Tibial nerve (tissue), 4 donors: Measurements from ENCODE around the gene ZNF584. TPM values are rescaled to one million over a fixed set of nuclear protein-coding genes. Genes with fewer than 3 reads are reported as not detected.

Experiments
- DNase-seq, 2 donors: peaks; one replicate each; pipeline ENCODE4 v3.0.0-alpha.2; 2019; ENCODE audit warnings: low spot score in 2 of 2
- H3K27ac ChIP-seq, 4 donors: fragments of 200-600 bp; sonication (generic) in 3 of 4; one replicate each; pipeline ENCODE4 v1.5.1; 2017 to 2019; ENCODE audit warnings: mild to moderate bottlenecking in 1 of 4
- H3K27me3 ChIP-seq, 2 donors: fragments of 200-600 bp; sonication (generic) in 1 of 2; one replicate each; pipeline versions ENCODE4 v1.5.1 to v1.6.0; 2017 to 2019
- H3K36me3 ChIP-seq, 3 donors: fragments of 200-600 bp; sonication (generic); one replicate each; pipeline ENCODE4 v1.5.1; 2018 to 2019
- H3K4me1 ChIP-seq, 4 donors: fragments of 200-600 bp; sonication (generic) in 3 of 4; one replicate each; pipeline ENCODE4 v1.5.1; 2017 to 2019
- H3K4me3 ChIP-seq, 4 donors: fragments of 200-600 bp; sonication (generic) in 3 of 4; one replicate each; pipeline ENCODE4 v1.5.1; 2017 to 2019; ENCODE audit warnings: mild to moderate bottlenecking in 1 of 4, moderate library complexity in 1 of 4
- H3K9me3 ChIP-seq, 4 donors: fragments of 200-600 bp; sonication (generic) in 3 of 4; one replicate each; pipeline ENCODE4 v1.5.1; 2017 to 2019
- EP300 ChIP-seq, 2 donors: sonication (generic); formaldehyde crosslinking; IDR thresholded peaks; one replicate each; pipeline ENCODE4 v1.6.1; 2017; ENCODE audit warnings: antibody characterized with exemption in 2 of 2, mild to moderate bottlenecking in 1 of 2
- POLR2A ChIP-seq, 2 donors: fragments of 450-650 bp; IDR thresholded peaks; one replicate each; pipeline ENCODE4 v1.6.1; 2017; ENCODE audit warnings: antibody characterized with exemption in 2 of 2, mild to moderate bottlenecking in 2 of 2, moderate library complexity in 2 of 2
- WGBS, 2 donors: methylation state at CpG; one replicate each; pipeline ENCODE4 v1.1.5; 2018; 5-methylcytosine and 5-hydroxymethylcytosine counted together
- total RNA-seq, 4 donors: library from RNA; depleted of rRNA; stranded (reverse); fragments of >200 nt; gene quantifications; one replicate each; pipeline ENCODE4 v1.1.0, GENCODE V29; 2016
- TF ChIP-seq, protein P1 (sequence below), 5 experiments: fragments of 200-600 bp in 3 of 5; fragments of 450-650 bp in 2 of 5; sonication (generic) in 3 of 5; IDR thresholded peaks; one replicate each; pipeline ENCODE4 v1.5.1; 2016 to 2019; ENCODE audit warnings: antibody characterized with exemption in 5 of 5, mild to moderate bottlenecking in 3 of 5, moderate library complexity in 2 of 5

The ZNF584 gene
- total RNA-seq, 4 donors from 2014 or later, result 16.4 to 24.6 (median 20.9) TPM

GRCh38 chr19:58366585-58367430 lies 41.6 kb upstream of the ZNF584 start:
- TF ChIP-seq, protein P1, sequence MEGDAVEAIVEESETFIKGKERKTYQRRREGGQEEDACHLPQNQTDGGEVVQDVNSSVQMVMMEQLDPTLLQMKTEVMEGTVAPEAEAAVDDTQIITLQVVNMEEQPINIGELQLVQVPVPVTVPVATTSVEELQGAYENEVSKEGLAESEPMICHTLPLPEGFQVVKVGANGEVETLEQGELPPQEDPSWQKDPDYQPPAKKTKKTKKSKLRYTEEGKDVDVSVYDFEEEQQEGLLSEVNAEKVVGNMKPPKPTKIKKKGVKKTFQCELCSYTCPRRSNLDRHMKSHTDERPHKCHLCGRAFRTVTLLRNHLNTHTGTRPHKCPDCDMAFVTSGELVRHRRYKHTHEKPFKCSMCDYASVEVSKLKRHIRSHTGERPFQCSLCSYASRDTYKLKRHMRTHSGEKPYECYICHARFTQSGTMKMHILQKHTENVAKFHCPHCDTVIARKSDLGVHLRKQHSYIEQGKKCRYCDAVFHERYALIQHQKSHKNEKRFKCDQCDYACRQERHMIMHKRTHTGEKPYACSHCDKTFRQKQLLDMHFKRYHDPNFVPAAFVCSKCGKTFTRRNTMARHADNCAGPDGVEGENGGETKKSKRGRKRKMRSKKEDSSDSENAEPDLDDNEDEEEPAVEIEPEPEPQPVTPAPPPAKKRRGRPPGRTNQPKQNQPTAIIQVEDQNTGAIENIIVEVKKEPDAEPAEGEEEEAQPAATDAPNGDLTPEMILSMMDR (IDR thresholded peaks at IDR 0.05), result no peak
- no peak for TF ChIP-seq EP300 (IDR thresholded peaks at IDR 0.05)
- TF ChIP-seq POLR2A (IDR thresholded peaks at IDR 0.05), result no peak
- Histone ChIP-seq H3K36me3 (peaks cover 0 to 43% (median 0%) of the 10 kb centered on the region in 3 donors), H3K27ac (no peak overlapping the region), H3K4me3 (no peak overlapping the region), H3K4me1 (peaks cover 0 to 10% (median 1%) of the 10 kb centered on the region in 4 donors), H3K27me3 (no peaks in the 10 kb centered on the region), H3K9me3 (no peaks in the 10 kb centered on the region)
- WGBS, 2 donors, result 93 to 98% methylated on average over 20 to 22 of the region's 32 CpGs
- DNase-seq, result no peak

- H3K36me3 ChIP-seq, result peaks cover 0 to 43% (median 0%) of the 10 kb centered on the region in 3 donors
- H3K27ac ChIP-seq, result no peak overlapping the region
- no peak for DNase-seq
- H3K9me3 ChIP-seq, result no peaks in the 10 kb centered on the region
- WGBS, 2 donors, result 73% methylated on average over 58 to 94 of the region's 106 CpGs
- H3K4me1 ChIP-seq, result peaks cover 0 to 7% (median 0%) of the 10 kb centered on the region in 4 donors
- H3K4me3 ChIP-seq, result no peak overlapping the region
- no peak for TF ChIP-seq POLR2A (IDR thresholded peaks at IDR 0.05)
- no peak for TF ChIP-seq EP300 (IDR thresholded peaks at IDR 0.05)
- no peaks in the 10 kb centered on the region for H3K27me3 ChIP-seq
Observed at GRCh38 chr19:58367698-58368454, 40.6 kb upstream of the ZNF584 start.

- TF ChIP-seq, protein P1 (IDR thresholded peaks at IDR 0.05), result no peak
- no peak for TF ChIP-seq POLR2A (IDR thresholded peaks at IDR 0.05)
- TF ChIP-seq EP300 (IDR thresholded peaks at IDR 0.05), result no peak
- no peak overlapping the region for H3K27ac ChIP-seq
- no peak overlapping the region for H3K4me3 ChIP-seq
- H3K36me3 ChIP-seq, result peaks cover 0 to 43% (median 0%) of the 10 kb centered on the region in 3 donors
- H3K9me3 ChIP-seq, result no peaks in the 10 kb centered on the region
- DNase-seq, result no peak
- no peaks in the 10 kb centered on the region for H3K4me1 ChIP-seq
- 89 to 90% methylated on average over 46 to 52 of the region's 68 CpGs for WGBS, 2 donors
- H3K27me3 ChIP-seq, result no peaks in the 10 kb centered on the region
Observed at GRCh38 chr19:58368561-58369360, 39.7 kb upstream of the ZNF584 start.

GRCh38 chr19:58372311-58373133 lies 35.9 kb upstream of the ZNF584 start:
- H3K4me1 ChIP-seq, result no peaks in the 10 kb centered on the region
- 69 to 72% methylated on average over 15 of the region's 15 CpGs for WGBS, 2 donors
- H3K4me3 ChIP-seq, result no peak overlapping the region
- H3K27me3 ChIP-seq, result no peaks in the 10 kb centered on the region
- peaks cover 0 to 22% (median 0%) of the 10 kb centered on the region in 3 donors for H3K36me3 ChIP-seq
- TF ChIP-seq, protein P1 (IDR thresholded peaks at IDR 0.05), result no peak
- TF ChIP-seq EP300 (IDR thresholded peaks at IDR 0.05), result no peak
- TF ChIP-seq POLR2A (IDR thresholded peaks at IDR 0.05), result no peak
- DNase-seq, result no peak
- no peak overlapping the region for H3K27ac ChIP-seq
- H3K9me3 ChIP-seq, result no peaks in the 10 kb centered on the region
